Keratinocyte (primary cell): Measurements from ENCODE around the gene ETV4.

ENCODE experiments used
- CTCF ChIP-seq, 3 experiments: IDR thresholded peaks in 1 of 3; conservative IDR thresholded peaks in 1 of 3; optimal IDR thresholded peaks in 1 of 3; 2 replicates in 2 of 3; 3 replicates in 1 of 3; pipeline versions ENCODE3 to v1.5.1; 2011; ENCODE audit warnings: low read length in 3 of 3, mild to moderate bottlenecking in 3 of 3, moderate library complexity in 2 of 3, control low read depth in 1 of 3, inconsistent platforms in 1 of 3; ENCODE audit not compliant: insufficient read depth in 2 of 3; ENCODE audit errors: extremely low read depth in 1 of 3
- EZH2 ChIP-seq: IDR thresholded peaks from one replicate; pipeline ENCODE4 v1.6.1; 2012; ENCODE audit warnings: inconsistent platforms, mild to moderate bottlenecking, low read length, moderate library complexity

GRCh38 chr17:43587647-43588046 lies 41.5 kb upstream of the ETV4 start:
- no peak for TF ChIP-seq EZH2
- no peak for TF ChIP-seq CTCF (optimal IDR thresholded peaks at IDR 0.05 in 1 of 3, IDR thresholded peaks at IDR 0.05 in 1 of 3, conservative IDR thresholded peaks at IDR 0.05 in 1 of 3; ENCODE audit: extremely low read depth in 1 of 3, insufficient read depth in 2 of 3, low read length in 3 of 3)
